DMS114 treated with DMSO at 0.1 percent for 48 hours (cell line): ENCODE results near the gene SORL1-AS1.

ENCODE experiments used
- DNase-seq: peaks from one replicate; lab custom pipeline; 2025; ENCODE audit not compliant: unreplicated experiment; lab: John Stamatoyannopoulos, UW

The SORL1-AS1 gene

DNA sequence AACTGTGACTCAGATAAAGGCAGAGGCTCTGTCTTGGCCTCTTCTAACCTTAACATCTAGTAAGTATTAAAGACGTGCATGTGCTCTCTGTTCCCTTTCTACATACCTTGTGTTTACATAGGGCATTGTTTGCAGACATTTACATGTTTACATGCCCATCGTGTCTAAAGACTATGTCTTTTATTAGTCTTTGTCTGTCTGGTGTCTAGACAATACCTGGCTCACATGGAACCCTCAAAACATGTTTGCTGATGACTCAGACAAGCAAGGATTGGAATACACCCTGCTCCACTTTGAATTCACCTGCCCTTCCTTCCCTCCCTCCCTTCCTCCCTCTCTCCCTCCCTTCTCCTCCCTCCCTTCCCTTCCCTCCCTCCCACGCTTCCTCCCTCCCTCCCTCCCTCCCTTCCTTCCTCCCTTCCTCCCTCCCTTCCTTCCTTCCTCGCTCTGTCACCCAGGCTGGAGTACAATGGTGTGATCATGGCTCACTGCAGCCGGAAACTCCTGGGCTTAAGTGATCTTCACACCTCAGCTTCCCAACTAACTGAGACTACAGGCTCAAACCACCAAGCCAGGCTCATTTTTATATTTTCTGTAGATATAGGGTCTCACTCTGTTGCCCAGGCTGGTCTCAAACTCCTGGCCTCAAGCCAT lies 23.7 kb upstream of the SORL1-AS1 start:
- no peak for DNase-seq

DNA sequence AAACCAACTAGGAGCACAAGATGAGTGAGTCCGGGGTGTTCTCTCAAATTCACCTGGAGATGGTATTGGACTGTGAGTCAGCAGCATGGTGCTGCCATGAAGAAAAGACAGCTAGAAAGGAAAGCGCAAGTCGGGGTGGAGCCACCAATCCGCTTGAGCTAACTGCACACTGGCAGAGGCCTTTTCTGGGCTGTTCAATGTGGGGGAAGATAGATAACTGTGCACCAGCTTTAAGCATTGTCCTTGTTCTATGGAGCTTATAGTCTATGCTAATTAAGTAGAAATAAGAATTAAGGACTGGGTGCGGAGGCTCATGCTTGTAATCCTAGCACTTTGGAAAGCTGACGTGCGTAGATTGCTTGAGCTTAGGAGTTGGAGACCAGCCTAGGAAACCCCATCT lies 21.9 kb upstream of the SORL1-AS1 start:
- no peak for DNase-seq

DNA sequence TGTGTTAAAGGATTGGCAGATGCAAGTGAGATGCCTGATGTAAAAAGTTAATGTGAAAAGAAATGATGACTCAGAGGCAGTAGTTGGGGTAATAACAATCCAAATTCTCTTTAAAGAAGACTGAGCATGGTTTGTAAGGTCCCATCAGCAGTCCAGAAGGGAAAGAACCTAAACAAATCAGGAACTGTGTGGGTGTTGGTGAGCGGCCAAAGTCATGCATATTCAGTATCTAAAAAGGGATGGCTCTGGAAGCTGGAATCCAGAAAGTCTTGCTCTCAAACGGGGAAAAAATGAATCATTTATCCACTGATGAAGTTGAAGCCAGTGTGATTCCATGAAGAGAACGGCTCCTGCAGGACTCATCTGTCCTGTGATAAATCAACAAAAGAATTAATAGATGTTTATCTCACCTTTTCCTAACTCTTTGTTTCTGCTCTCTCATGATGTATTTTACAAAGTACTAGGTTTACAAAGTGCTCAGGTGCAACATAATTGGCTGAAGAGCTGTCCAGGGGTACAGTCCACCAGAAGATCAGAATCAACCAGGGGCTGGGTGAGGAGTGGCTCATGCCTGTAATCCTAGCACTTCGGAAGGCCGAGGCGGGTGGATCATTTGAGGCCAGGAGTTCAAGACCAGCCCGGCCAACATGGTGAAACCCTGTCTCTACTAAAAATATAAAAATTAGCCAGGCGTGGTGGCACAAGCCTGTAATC lies 20.5 kb upstream of the SORL1-AS1 start:
- no peak for DNase-seq

DNA sequence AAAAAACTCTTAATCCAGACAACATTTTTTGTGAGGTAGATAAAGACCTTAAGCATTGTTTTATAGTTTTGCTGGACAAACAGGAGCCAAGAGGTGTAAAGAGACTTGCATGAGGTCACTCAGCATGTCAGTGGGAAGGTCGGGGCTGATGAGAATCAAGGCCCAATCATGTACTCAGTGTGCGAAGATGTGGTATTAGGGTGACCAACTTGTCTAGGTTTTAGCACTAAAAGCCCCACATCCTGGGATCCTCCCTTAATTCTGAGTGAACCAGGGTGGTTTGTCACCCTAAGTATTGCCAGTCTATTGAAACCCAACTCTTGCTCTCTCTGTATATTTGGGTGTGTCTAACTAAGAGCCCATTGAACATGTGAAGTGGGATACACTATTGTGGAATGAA lies 19.5 kb upstream of the SORL1-AS1 start:
- DNase-seq = no peak

DNA sequence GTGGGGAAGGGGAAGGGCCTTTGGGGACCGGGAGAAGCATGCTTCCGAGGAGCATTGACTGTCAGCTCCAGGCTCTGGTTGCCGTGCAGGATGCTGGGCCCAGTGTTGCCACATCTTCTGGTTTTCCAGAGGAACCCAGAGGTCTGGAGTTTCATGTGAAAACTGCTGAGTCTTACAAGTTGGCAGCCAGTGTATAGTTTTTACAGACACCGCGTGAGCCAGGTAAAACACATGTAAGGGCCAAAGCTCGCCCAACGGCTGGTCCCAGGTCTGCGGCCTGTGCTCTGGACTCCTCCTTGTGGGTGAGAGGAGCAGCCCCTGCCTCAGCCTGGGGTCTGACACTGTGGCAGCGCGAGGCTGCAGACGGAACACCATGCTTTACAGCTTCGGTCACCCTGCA lies 18.4 kb upstream of the SORL1-AS1 start:
- DNase-seq = no peak

DNA sequence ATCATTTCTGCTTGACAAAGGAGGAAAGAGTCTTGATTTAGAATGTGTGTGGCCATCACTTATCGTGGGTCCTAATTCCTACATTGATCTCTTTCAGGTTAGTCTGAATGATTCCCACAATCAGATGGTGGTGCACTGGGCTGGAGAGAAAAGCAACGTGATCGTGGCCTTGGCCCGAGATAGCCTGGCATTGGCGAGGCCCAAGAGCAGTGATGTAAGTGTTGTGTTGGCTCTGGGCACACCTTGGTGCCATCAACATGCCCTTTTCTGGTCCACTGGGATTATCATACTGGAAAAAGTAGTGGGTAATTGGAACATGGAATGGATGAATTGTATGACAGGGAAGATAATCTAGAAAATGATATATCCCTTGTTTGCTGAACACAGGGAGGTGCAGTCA lies 17.1 kb upstream of the SORL1-AS1 start:
- DNase-seq = no peak

DNA sequence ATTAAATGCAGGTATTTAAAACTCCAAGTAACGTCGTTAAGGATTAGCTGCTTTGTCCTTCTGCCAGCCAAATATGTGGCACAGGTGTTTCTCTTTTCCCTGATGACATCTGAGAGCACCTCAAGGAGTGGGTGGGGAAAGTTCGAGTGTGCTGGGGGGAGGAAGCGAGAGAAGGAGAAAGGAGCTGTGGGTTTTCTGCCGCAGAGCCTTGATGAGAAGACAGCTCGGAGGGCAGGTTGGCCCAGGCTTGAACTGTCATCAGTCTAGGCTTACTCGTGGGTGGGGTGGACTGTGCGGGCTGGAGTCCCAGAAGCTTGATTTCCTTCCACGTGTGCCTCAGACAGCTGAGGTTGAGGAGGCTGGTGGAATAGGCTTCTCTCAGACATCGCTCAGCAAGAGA lies 15.2 kb upstream of the SORL1-AS1 start:
- DNase-seq = no peak

DNA sequence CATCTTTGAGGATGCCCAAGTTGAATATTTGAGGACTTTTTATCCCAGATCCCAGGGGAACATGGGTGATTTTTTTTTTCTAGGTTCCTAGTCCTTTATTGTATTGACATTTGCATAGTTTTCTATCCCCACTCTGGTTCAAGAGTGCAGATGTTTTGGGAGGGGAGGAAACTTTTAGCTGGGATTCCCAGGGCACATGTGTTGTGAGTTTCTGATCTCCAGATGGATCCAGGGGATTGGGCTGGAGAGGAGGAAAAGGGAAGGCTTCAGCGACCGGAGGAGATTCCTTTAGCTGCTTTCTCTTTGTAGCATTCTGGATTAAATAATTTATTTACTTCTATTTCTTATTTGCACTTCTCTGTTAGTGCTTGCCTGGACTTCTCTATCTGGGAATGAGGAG lies 14.7 kb upstream of the SORL1-AS1 start:
- DNase-seq = no peak

DNA sequence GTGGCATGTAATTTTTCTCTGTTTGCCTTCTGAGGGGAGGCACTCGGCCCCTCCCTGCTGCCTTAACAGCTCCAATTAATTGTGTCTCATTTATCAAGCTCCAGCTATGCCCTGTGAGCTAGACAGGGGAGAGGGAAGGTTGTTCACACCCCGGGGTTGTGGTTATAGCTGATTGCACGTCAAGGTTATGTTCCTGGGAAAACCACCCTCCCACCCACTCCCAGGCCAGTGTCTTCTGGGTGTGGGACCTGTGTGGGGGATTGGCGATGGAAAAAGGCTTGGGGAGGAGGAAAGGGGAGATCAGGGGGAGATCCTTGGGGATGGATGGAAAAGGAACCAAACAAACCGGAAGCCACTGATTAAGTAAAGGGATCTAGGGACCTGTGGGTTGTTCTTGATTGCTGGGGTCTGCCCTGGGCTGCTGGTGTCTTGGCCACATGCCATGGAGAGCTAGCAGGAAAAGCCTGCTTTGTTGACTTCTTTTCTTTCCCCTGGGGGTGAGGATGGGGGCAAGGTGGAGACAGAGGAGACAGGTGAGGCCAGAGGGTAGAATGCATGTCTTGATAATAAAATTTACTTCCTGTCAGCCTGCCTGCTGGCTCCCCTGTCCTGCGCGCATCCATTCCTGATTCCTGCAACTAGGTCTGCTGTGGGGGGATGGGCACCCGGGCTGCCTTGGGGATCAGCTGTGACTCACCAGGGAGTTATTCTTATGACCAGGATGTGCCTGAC lies 13.5 kb upstream of the SORL1-AS1 start:
- no peak for DNase-seq

DNA sequence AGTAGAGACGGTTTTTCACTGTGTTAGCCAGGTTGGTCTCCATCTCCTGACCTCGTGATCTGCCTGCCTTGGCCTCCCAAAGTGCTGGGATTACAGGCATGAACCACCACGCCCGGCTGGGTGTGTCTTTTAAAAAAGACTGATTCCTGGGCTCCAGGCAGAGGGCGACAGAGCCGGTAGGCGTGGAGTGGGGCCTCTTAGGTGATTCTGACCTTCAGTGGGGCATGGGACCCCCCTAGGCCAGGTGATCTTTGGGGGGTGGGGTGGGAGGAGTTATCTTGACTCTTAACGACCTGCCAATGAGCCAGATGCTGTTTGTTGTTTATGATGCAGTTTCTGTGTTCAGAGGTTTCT lies 12.9 kb upstream of the SORL1-AS1 start:
- DNase-seq = no peak

DNA sequence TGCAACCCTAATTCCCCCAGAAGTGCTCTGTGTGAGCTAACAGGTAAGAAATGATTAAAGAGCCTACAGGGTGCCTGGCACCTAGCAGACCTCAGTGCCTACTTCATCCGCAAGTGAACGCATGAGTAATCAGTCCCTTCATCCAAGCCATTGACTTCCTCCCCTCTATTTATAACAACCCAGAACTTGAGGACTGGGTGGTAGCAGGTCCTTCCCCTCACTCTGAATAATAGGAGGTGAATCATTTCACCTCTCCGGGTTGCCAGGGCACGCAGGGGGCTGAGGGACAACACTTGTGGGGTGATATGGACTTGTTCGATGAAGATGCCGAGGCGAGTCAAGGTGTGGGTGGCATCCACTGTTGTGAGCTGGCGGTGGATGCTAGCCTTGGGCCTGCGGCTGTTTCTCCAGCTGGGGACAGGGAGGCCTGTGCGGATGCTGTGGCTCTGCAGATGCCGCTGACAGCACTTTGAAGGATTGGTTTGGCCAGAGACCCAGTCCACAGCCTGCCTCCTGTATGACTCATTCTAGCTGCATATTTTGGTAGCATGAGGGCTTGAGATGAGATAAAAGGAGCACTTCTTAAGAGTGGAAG lies 11.7 kb upstream of the SORL1-AS1 start:
- no peak for DNase-seq

DNA sequence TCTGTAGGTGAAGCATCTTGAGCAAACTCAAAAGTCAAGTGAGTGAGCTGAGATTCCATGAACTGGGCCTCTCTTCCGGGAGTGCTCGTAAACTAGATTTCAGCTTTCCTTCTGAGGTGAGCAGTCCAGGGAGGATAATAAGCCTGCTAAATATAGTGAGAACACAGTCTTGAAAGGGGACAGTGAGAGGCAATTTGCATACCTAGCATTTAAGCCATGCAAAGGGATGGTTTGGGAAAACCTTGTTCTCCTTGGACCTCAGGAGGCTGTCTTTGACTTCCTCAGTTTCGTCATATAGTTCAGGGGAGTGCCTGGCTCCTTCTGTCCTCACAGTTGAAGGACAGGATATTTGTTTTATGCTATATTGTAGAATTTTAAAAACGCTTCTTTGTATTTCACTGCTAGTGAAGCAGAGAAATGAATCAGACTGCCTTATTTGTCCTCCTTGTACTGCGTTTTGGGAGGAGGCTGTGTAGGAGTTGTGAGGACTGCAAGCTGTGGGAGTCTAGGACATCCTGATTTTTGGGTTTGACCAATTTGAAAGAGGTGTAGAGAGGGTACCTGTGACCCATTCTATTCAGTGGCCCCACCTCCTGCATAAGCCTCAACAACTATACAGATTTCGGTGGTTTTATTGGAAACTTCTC lies 11.0 kb upstream of the SORL1-AS1 start:
- DNase-seq = no peak

DNA sequence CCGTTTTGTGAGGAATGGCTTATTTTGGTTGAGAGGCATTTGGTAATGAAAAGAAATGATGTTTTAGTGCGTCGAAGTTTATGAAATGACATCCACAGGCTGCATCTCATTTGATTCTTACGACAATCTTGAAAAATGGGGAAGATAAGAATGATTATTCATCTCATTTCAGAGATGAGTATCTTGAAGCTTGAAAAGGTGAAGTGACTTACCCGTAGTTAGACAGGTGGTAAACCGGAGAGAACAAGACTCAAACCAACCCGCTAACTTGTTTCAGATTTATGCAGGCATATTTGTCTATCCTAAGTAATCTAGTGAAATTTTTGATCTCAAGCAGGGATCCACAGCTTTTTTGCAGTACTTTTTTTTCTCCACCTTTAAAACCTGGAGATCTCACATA lies 9.1 kb upstream of the SORL1-AS1 start:
- DNase-seq = no peak

DNA sequence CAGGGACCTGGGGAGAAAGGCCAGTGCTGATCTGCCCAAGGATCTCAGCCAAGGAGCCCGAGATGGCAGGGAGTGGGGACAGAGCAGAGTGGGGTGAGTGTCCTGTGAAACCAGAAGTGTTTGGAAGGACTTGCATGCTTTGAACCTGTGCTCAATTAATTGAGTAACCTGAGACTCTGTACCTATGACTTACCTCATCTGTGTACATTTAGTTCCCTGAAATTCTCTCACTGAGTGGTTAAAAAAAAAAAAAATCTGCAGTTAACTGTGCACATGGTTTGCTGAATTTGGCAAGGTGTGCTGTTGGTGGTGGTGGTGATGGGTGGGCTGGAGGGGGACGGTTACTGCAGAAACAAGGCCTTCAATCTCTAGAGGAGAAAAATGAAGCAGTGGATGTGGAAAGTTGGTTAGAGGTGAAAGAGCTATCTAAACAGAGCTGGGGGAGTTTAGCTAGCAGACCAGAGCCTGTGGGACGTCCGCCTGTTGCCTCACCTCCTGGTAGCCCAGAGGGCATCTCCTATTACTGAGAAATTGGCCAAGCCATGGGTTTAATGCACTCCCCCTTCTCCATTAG lies 8.3 kb upstream of the SORL1-AS1 start:
- no peak for DNase-seq

DNA sequence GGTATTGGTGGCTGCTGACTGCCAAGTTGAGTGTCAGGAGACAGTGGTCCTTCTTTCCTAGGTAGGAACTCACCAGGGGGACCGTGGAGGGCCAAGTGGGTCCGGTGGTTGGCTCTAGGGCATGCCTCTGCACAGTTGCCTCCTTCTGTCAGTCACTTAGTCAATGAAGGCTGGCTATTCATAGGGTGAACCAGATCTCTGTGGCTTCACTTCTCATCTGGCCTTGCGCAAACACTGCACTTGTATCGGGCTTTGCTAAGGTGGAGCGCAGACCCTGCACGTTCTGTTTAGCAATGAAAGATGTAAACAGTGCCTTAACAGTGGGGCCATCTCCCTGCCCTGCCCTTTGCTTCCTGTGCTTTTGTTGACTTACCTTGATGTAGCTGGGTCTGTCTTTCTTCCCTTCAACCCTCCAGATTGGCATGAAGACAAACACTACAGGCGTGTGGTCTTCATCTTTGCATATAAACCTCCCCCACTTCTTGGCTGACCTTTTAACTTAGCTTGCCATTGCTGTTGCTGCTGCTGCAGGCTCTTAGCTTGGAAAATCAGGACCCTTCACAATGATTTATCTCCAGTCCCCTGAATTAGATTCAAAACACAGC lies 6.7 kb upstream of the SORL1-AS1 start:
- DNase-seq = no peak

DNA sequence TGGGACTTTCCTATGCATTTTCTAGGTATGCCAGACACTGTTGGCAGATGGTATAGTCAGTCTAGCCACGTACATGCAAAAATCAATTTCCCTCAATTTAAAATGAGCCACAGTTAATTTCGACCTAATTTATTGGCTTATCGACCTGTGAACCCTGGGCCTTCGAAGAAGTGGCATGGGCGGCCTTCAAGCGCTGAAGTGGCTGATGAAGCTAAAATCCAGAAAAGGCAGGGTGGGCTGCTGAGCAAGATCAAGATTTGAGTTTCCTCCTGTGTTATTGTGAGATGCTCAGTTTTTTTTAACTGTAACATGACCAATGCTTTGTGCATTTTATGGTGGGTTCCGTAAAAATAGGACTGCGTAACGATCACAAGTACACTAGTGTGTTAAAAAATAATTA lies 5.8 kb upstream of the SORL1-AS1 start:
- no peak for DNase-seq

DNA sequence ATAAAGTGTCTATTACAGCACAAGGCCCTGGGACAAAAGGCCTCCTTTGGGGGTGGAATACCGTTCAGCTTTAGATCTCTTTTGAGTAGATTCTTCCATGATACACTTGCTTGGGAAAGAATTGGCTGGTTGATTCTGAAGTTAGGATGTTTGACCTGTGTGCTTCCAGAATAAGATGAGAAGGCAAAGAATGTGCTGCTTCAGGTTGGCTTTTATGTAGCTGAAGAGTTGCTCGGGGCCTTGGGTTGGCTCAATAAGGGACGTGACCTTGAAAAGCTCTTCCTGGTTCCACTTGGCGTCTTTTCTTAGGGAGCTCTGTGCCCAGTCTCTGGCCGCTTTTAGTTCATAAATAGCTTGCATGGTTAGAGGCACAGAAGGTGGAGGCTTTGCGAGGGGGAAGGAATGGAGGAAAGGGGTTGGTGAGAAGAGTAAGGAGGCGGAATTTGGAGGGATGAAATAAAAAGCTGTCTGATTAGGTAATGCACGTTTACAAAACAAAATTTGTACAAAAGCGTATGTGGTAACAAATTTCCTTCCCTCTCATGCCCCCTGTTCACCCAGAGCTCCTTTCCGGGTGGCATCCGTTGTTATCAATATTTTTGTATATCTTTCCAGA lies 4.2 kb upstream of the SORL1-AS1 start:
- no peak for DNase-seq

DNA sequence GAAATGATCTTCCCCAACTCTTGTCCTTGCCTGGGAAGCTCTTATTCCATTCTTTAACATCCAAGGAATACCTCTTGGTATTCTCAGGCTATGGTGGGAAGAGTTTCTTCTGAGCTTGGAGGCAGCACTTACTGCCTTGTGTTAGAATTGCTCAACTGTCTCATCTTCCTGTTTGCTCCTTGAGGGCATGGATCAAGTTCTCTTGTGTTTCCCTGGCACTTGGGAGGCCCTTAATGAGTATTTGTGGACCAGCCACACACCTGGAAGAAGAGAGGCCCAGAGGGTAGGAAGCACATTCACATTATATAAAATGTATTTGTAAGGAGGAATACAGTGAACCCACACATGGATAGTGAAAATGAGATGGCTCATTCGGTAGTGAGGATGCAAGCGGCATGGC lies 3.4 kb upstream of the SORL1-AS1 start:
- no peak for DNase-seq

DNA sequence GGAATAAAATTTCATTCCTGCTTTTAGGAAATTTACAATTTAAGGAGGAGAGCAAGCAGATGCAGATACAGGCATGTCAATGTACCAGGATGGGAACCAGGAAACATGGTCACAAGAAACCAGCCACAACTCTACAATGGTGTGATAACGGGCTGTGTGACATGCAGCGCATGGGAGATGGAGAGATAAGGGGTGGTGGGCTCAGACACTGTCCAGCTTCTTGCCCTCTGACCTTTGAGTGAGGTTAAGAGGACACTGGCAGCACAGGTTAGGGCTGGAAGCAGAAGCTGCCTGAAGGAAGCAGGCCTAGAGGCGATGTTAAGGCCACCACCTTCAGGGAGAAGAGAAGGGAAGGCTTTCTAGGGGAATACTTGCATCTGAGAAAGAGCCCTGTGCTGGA lies 2.3 kb upstream of the SORL1-AS1 start:
- no peak for DNase-seq

DNA sequence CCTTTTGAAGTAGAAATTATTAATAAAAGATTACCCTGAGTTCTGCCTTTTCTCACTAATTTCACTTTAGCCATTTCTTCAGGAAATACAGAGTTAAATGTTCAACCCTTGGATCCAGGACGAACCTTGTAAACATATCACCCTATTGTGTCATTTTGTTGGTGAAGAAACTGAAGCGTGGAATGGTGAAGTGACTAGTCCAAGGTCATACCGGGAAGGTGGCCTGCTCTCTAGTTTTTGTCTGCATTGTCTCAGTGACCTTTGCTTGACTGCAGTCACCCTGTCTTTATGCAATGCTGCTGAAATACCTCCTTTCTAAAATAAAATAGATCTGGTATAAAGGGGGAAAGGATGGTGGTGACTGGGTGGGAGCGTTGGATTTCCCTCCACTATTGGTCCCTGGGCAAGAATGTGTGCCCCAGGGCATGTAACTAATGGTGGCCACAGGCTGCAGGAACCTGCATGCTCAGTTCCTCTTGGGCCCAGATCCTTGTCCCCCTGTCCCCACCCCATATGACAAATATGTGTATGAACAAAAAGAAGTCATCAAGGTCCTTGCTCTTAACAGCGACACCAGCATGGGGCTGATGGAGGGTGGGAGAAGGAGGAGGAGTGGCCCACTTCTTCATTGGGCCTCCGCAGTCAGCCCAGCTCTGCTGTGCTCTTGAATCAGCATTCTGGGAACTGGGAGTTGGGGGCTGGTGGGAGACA lies 977 bp upstream of the SORL1-AS1 start:
- DNase-seq = no peak
